A549 (cell line): ENCODE results near the gene NFATC4. TPM values are rescaled to one million over a fixed set of nuclear protein-coding genes. Genes with fewer than 3 reads are reported as not detected.

ENCODE experiments used
- ATAC-seq, 2 experiments: fragments of 200-7000 bp in 1 of 2; fragments of >200 bp in 1 of 2; cut with Nextera tagmentation in 1 of 2; cut with Tn5 transposase in 1 of 2; 3 replicates each; pipeline versions ENCODE4 v1.8.0 to v1.9.1; 2018 to 2020; ENCODE audit warnings: mild to moderate bottlenecking in 1 of 2, moderate library complexity in 1 of 2
- CTCF ChIA-PET: fragments of 300-600 bp; sonication (Branson Sonifier 250); formaldehyde crosslinking; extraction: SDS; loops from one replicate; lab custom pipeline; 2021; ENCODE audit warnings: antibody characterized with exemption, inconsistent platforms; lab: Yijun Ruan, JAX
- POLR2A ChIA-PET: fragments of 350-600 bp; formaldehyde crosslinking; extraction: SDS; loops from one replicate; lab custom pipeline; 2021; ENCODE audit warnings: antibody characterized with exemption, inconsistent platforms; lab: Yijun Ruan, JAX
- DNase-seq, 2 experiments: peaks; one replicate each; pipeline versions ENCODE4 v3.0.0 to v3.0.0-alpha.2; 2011 to 2016; ENCODE audit warnings: low read depth in 1 of 2, low spot score in 1 of 2
- FAIRE-seq: peaks from 2 replicates; lab custom pipeline; 2011; peaks lifted over from hg19 to GRCh38; lab: Jason Lieb, UNC
- H3K27ac ChIP-seq, 2 experiments: fragments of >200 bp; sonication (Bioruptor Twin); formaldehyde crosslinking; 3 replicates each; pipeline ENCODE4 v1.5.1; 2016 to 2017
- H3K4me1 ChIP-seq: fragments of >200 bp; sonication (Bioruptor Twin); formaldehyde crosslinking; 3 replicates; pipeline ENCODE4 v1.6.1; 2016
- H3K4me2 ChIP-seq: fragments of >200 bp; sonication (Bioruptor Twin); formaldehyde crosslinking; 3 replicates; pipeline ENCODE4 v1.6.1; 2016
- H3K4me3 ChIP-seq: fragments of >200 bp; sonication (Bioruptor Twin); formaldehyde crosslinking; 3 replicates; pipeline ENCODE4 v1.5.1; 2016
- H3K9me3 ChIP-seq: fragments of >200 bp; sonication (Bioruptor Twin); formaldehyde crosslinking; 3 replicates; pipeline ENCODE4 v1.6.1; 2016
- CBX2 ChIP-seq: fragments of 200-600 bp; sonication (generic); IDR thresholded peaks from 2 replicates; pipeline ENCODE4 v1.6.1; 2016; ENCODE audit warnings: low read depth, mild to moderate bottlenecking, borderline replicate concordance
- CBX8 ChIP-seq: fragments of 200-600 bp; sonication (generic); IDR thresholded peaks from 2 replicates; pipeline ENCODE4 v1.6.1; 2016
- CHD2 ChIP-seq: fragments of 150-350 bp; IDR thresholded peaks from 2 replicates; pipeline ENCODE4 v1.6.1; 2014; ENCODE audit warnings: low read length; ENCODE audit not compliant: partially characterized antibody
- EHF ChIP-seq: fragments of 250-450 bp; sonication (Bioruptor Pico); IDR thresholded peaks from 2 replicates; pipeline ENCODE4 v1.5.0; 2020; ENCODE audit warnings: mild to moderate bottlenecking
- ESRRA ChIP-seq: fragments of 150-350 bp; IDR thresholded peaks from 2 replicates; pipeline ENCODE4 v1.6.1; 2014; ENCODE audit warnings: mild to moderate bottlenecking, low read length, borderline replicate concordance
- GATA3 ChIP-seq: IDR thresholded peaks from 2 replicates; pipeline ENCODE4 v1.6.1; 2012; ENCODE audit warnings: borderline replicate concordance
- HDAC2 ChIP-seq: fragments of 200-600 bp; sonication (generic); IDR thresholded peaks from 2 replicates; pipeline ENCODE4 v1.6.1; 2016
- HEYL ChIP-seq: fragments of 250-450 bp; sonication (Bioruptor Pico); IDR thresholded peaks from 2 replicates; pipeline ENCODE4 v1.8.0; 2021; ENCODE audit warnings: mild to moderate bottlenecking, moderate library complexity
- HOXA7 ChIP-seq: fragments of 250-450 bp; sonication (Bioruptor Pico); IDR thresholded peaks from 2 replicates; pipeline ENCODE4 v1.5.0; 2020; ENCODE audit warnings: mild to moderate bottlenecking, moderate library complexity
- HOXB5 ChIP-seq: fragments of 250-450 bp; sonication (Bioruptor Pico); IDR thresholded peaks from 2 replicates; pipeline ENCODE4 v1.5.0; 2020; ENCODE audit warnings: mild to moderate bottlenecking, moderate library complexity
- JUNB ChIP-seq: fragments of >200 bp; sonication (Bioruptor Twin); formaldehyde crosslinking; IDR thresholded peaks from 2 replicates; pipeline ENCODE4 v1.6.1; 2016
- KDM5A ChIP-seq: fragments of 200-600 bp; sonication (generic); IDR thresholded peaks from 2 replicates; pipeline ENCODE4 v1.6.1; 2016; ENCODE audit warnings: antibody characterized with exemption, mild to moderate bottlenecking
- MAZ ChIP-seq: fragments of 150-350 bp; IDR thresholded peaks from 2 replicates; pipeline ENCODE4 v1.6.1; 2014; ENCODE audit warnings: antibody characterized with exemption, low read depth, low read length, borderline replicate concordance
- NFE2L2 ChIP-seq: fragments of 150-350 bp; conservative IDR thresholded peaks from 2 replicates; pipeline ENCODE4 v1.6.1; 2014; ENCODE audit warnings: low read length
- NR3C1 ChIP-seq: fragments of >200 bp; sonication (Bioruptor Twin); formaldehyde crosslinking; IDR thresholded peaks from 3 replicates; pipeline ENCODE4 v1.6.1; 2017
- PHF8 ChIP-seq: fragments of 200-600 bp; sonication (generic); IDR thresholded peaks from 2 replicates; pipeline ENCODE4 v1.6.1; 2016; ENCODE audit warnings: low read depth, mild to moderate bottlenecking, antibody characterized with exemption, moderate library complexity, borderline replicate concordance
- POLR2AphosphoS2 ChIP-seq: conservative IDR thresholded peaks from 2 replicates; pipeline ENCODE4 v1.6.1; 2012; ENCODE audit warnings: low read length, improper control_type of control experiment, inconsistent platforms
- RAD21 ChIP-seq, 2 experiments: fragments of >200 bp in 1 of 2; sonication (Bioruptor Twin) in 1 of 2; formaldehyde crosslinking in 1 of 2; IDR thresholded peaks in 1 of 2; conservative IDR thresholded peaks in 1 of 2; 2 replicates in 1 of 2; 3 replicates in 1 of 2; pipeline ENCODE4 v1.6.1; 2012 to 2018; ENCODE audit warnings: inconsistent platforms in 1 of 2
- RCOR1 ChIP-seq: fragments of 150-350 bp; IDR thresholded peaks from 2 replicates; pipeline ENCODE4 v1.6.1; 2014; ENCODE audit warnings: antibody characterized with exemption, low read length, low read depth
- RNF2 ChIP-seq: fragments of 200-600 bp; sonication (generic); IDR thresholded peaks from 2 replicates; pipeline ENCODE4 v1.6.1; 2016; ENCODE audit warnings: low read depth, mild to moderate bottlenecking, antibody characterized with exemption, moderate library complexity, borderline replicate concordance
- SREBF2 ChIP-seq: fragments of 450-650 bp; IDR thresholded peaks from 2 replicates; pipeline ENCODE4 v1.6.1; 2014; ENCODE audit warnings: mild to moderate bottlenecking, moderate library complexity
- ZC3H11A ChIP-seq: fragments of 450-650 bp; IDR thresholded peaks from 2 replicates; pipeline ENCODE4 v1.6.1; 2014; ENCODE audit warnings: antibody characterized with exemption, mild to moderate bottlenecking
- ZFP36 ChIP-seq: fragments of 450-650 bp; IDR thresholded peaks from 2 replicates; pipeline ENCODE4 v1.6.1; 2014; ENCODE audit warnings: borderline replicate concordance; ENCODE audit not compliant: partially characterized antibody
- ZNF302 ChIP-seq: fragments of 250-450 bp; sonication (Bioruptor Pico); IDR thresholded peaks from 2 replicates; pipeline ENCODE4 v1.9.0; 2021; ENCODE audit warnings: inconsistent platforms, mild to moderate bottlenecking, moderate library complexity
- ZSCAN20 ChIP-seq: fragments of 250-450 bp; sonication (Bioruptor Pico); IDR thresholded peaks from 2 replicates; pipeline ENCODE4 v1.8.0; 2022; ENCODE audit warnings: mild to moderate bottlenecking, moderate library complexity
- WGBS: methylation state at CpG from one replicate; pipeline ENCODE4 v1.1.6; 2017; ENCODE audit errors: missing lambda C conversion rate; 5-methylcytosine and 5-hydroxymethylcytosine counted together
- polyA plus RNA-seq, 4 experiments: library from polyadenylated mRNA; depleted of rRNA in 3 of 4; stranded (reverse); fragments of >200 nt; fragmentation: RNase III in 1 of 4; extraction: RNeasy Plus Mini Kit Qiagen cat#74134 plus additional on column Dnase treatment in 1 of 4; gene quantifications; 2 replicates in 3 of 4; 3 replicates in 1 of 4; pipeline ENCODE4 v1.2.3, GENCODE V29; 2011 to 2017
- TF ChIP-seq, protein P1 (sequence below): fragments of 250-450 bp; sonication (Bioruptor Pico); IDR thresholded peaks from 2 replicates; pipeline ENCODE4 v1.5.0; 2020; ENCODE audit warnings: low read depth, mild to moderate bottlenecking, moderate library complexity
- TF ChIP-seq, protein P2 (sequence below): IDR thresholded peaks from 2 replicates; pipeline ENCODE4 v1.6.1; 2012
- TF ChIP-seq, protein P3 (sequence below): fragments of >200 bp; sonication (Bioruptor Twin); formaldehyde crosslinking; IDR thresholded peaks from 3 replicates; pipeline ENCODE4 v1.6.1; 2016
- TF ChIP-seq, protein P4 (sequence below): fragments of 250-450 bp; sonication (Bioruptor Pico); IDR thresholded peaks from 2 replicates; pipeline ENCODE4 v1.5.0; 2021; ENCODE audit warnings: mild to moderate bottlenecking, moderate library complexity, borderline replicate concordance

NFATC4 gene
- polyA plus RNA-seq, 2 of the 4 experiments (the other 2 are of a cell fraction): 0.04 to 0.32 TPM

DNA sequence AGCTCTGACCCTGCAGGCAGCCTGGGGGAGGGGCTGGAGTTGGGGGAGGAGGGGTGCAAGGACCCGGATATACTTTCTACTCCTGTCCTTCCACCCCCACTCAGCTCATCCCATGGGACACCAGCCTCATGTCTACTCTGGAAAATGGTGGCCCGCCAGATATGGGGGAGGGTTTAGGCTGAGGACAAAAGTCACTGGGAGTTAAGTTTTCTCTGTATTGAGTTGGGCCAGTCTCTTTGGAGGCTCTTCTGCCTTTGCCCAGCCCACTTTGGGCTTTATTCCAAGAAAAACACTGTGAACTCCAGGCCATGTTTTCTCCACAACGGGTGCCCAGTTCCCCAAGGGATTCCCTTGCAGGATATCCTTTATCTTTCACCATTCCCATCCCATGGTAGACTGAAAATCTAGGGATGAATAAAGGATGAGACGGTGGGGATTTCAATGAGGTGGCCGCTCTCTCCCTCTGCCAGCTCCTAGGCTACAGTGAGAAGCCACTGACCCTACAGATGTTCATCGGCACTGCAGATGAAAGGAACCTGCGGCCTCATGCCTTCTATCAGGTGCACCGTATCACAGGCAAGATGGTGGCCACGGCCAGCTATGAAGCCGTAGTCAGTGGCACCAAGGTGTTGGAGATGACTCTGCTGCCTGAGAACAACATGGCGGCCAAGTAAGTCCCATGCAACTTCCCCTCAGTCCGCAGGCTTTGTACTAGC is 4.9 kb downstream of the NFATC4 start:
- H3K4me3 ChIP-seq: no peak overlapping the region
- H3K4me2 ChIP-seq: no peak overlapping the region
- ATAC-seq: no peak
- H3K27ac ChIP-seq: no peak overlapping the region
- POLR2A ChIA-PET: interaction anchor here (2.9 kb wide), 1 partner anchor 57 kb away, joined by 15 read pairs; the partner anchor contains the start of genes CBLN3 and KHNYN
- DNase-seq: no peak
- H3K4me1 ChIP-seq: peaks cover 2% of the 10 kb centered on the region; the same call in 2 of the 3 replicates
- TF ChIP-seq SREBF2 (no peak), PHF8 (no peak), JUNB (no peak), ZFP36 (no peak), HOXB5 (CRISPR knock-in tag) (no peak), CHD2 (no peak), HDAC2 (no peak), NFE2L2 (no peak), ZNF302 (no peak), NR3C1 (no peak), KDM5A (no peak), MAZ (no peak), ZC3H11A (no peak), GATA3 (no peak)
- TF ChIP-seq, protein P1, sequence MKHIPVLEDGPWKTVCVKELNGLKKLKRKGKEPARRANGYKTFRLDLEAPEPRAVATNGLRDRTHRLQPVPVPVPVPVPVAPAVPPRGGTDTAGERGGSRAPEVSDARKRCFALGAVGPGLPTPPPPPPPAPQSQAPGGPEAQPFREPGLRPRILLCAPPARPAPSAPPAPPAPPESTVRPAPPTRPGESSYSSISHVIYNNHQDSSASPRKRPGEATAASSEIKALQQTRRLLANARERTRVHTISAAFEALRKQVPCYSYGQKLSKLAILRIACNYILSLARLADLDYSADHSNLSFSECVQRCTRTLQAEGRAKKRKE (CRISPR knock-in tag): no peak
- TF ChIP-seq, protein P2, sequence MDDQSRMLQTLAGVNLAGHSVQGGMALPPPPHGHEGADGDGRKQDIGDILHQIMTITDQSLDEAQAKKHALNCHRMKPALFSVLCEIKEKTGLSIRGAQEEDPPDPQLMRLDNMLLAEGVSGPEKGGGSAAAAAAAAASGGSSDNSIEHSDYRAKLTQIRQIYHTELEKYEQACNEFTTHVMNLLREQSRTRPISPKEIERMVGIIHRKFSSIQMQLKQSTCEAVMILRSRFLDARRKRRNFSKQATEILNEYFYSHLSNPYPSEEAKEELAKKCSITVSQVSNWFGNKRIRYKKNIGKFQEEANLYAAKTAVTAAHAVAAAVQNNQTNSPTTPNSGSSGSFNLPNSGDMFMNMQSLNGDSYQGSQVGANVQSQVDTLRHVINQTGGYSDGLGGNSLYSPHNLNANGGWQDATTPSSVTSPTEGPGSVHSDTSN: no peak
- TF ChIP-seq, protein P3, sequence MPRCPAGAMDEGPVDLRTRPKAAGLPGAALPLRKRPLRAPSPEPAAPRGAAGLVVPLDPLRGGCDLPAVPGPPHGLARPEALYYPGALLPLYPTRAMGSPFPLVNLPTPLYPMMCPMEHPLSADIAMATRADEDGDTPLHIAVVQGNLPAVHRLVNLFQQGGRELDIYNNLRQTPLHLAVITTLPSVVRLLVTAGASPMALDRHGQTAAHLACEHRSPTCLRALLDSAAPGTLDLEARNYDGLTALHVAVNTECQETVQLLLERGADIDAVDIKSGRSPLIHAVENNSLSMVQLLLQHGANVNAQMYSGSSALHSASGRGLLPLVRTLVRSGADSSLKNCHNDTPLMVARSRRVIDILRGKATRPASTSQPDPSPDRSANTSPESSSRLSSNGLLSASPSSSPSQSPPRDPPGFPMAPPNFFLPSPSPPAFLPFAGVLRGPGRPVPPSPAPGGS: no peak
- TF ChIP-seq, protein P4, sequence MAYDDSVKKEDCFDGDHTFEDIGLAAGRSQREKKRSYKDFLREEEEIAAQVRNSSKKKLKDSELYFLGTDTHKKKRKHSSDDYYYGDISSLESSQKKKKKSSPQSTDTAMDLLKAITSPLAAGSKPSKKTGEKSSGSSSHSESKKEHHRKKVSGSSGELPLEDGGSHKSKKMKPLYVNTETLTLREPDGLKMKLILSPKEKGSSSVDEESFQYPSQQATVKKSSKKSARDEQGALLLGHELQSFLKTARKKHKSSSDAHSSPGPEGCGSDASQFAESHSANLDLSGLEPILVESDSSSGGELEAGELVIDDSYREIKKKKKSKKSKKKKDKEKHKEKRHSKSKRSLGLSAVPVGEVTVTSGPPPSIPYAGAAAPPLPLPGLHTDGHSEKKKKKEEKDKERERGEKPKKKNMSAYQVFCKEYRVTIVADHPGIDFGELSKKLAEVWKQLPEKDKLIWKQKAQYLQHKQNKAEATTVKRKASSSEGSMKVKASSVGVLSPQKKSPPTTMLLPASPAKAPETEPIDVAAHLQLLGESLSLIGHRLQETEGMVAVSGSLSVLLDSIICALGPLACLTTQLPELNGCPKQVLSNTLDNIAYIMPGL (CRISPR knock-in tag): no peak
- FAIRE-seq: no peak
- WGBS: 70% methylated on average over 12 of the region's 12 CpGs
- CTCF ChIA-PET: interaction anchor here (0.6 to 3.9 kb wide), 11 partner anchors 9 to 130 kb away, joined by 3 to 19 read pairs (median 3); no protein-coding TSS in a partner anchor
- H3K9me3 ChIP-seq: no peaks in the 10 kb centered on the region

DNA sequence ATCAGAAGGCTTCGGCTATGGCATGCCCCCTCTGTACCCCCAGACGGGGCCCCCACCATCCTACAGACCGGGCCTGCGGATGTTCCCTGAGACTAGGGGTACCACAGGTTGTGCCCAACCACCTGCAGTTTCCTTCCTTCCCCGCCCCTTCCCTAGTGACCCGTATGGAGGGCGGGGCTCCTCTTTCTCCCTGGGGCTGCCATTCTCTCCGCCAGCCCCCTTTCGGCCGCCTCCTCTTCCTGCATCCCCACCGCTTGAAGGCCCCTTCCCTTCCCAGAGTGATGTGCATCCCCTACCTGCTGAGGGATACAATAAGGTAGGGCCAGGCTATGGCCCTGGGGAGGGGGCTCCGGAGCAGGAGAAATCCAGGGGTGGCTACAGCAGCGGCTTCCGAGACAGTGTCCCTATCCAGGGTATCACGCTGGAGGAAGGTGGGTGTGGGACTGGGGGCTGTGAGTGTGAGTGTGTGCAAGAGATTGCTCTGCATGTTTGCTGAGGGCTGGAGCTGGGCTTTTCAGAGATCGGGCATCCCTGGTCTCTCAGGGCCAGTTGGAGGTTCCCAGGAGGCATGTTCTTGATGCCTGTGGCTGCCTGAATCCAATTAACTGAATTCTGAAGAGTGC is 8.6 kb downstream of the NFATC4 start:
- Histone ChIP-seq H3K4me3 (no peak overlapping the region), H3K4me2 (no peak overlapping the region), H3K4me1 (no peaks in the 10 kb centered on the region), H3K9me3 (no peaks in the 10 kb centered on the region), H3K27ac (no peak overlapping the region)
- ChIA-PET POLR2A (interaction anchor here (1.1 kb wide), 1 partner anchor 35 kb away, joined by 4 read pairs; no protein-coding TSS in a partner anchor), CTCF (interaction anchor here (1.0 to 3.7 kb wide), 6 partner anchors 35 to 60 kb away, joined by 3 to 20 read pairs (median 4); partner anchors contain the start of gene ADCY4)
- 68% methylated on average over 16 of the region's 16 CpGs for WGBS
- ATAC-seq (no peak), DNase-seq (no peak), FAIRE-seq (no peak)
- TF ChIP-seq ESRRA: no peak
- no peak for TF ChIP-seq CBX2
- no peak for TF ChIP-seq EHF
- TF ChIP-seq, protein P2: no peak
- no peak for TF ChIP-seq HEYL (CRISPR knock-in tag)
- TF ChIP-seq RNF2: no peak
- TF ChIP-seq ZSCAN20 (CRISPR knock-in tag): no peak
- no peak for TF ChIP-seq HOXA7 (CRISPR knock-in tag)
- TF ChIP-seq ZNF302: no peak
- no peak for TF ChIP-seq CBX8
- TF ChIP-seq CHD2: no peak
- no peak for TF ChIP-seq POLR2AphosphoS2
- TF ChIP-seq RAD21 (conservative IDR thresholded peaks at IDR 0.05 in 1 of 2, IDR thresholded peaks at IDR 0.05 in 1 of 2): no peak
- TF ChIP-seq, protein P4 (CRISPR knock-in tag): no peak
- no peak for TF ChIP-seq RCOR1
